HepG2 (cell line): Measurements from ENCODE around the gene YPEL5. TPM values are rescaled to one million over a fixed set of nuclear protein-coding genes. Genes with fewer than 3 reads are reported as not detected.
A peak's percentile ranks its signal among the peaks of the same experiment; 100 is the strongest.

Source experiments
- EP300 ChIP-seq, 3 experiments: sonication (generic) in 1 of 3; formaldehyde crosslinking in 1 of 3; IDR thresholded peaks; 2 replicates each; pipeline versions ENCODE4 v1.5.1 to v1.6.1; 2011 to 2020; ENCODE audit warnings: low read depth in 2 of 3, low read length in 2 of 3, borderline replicate concordance in 1 of 3, improper control_type of control experiment in 1 of 3, mild to moderate bottlenecking in 1 of 3, missing genetic modification reagents in 1 of 3, moderate library complexity in 1 of 3
- FOXJ3 ChIP-seq: sonication (generic); formaldehyde crosslinking; IDR thresholded peaks from 2 replicates; pipeline ENCODE4 v1.4.0; 2020; ENCODE audit warnings: missing genetic modification reagents, mild to moderate bottlenecking, borderline replicate concordance
- HOXA5 ChIP-seq: sonication (generic); formaldehyde crosslinking; IDR thresholded peaks from 2 replicates; pipeline ENCODE4 v1.4.0; 2020; ENCODE audit warnings: missing genetic modification reagents
- IKZF5 ChIP-seq: IDR thresholded peaks from 2 replicates; pipeline ENCODE4 v1.6.1; 2018; ENCODE audit warnings: missing genetic modification reagents, mild to moderate bottlenecking, missing compliant biosample characterization
- NFIC ChIP-seq: IDR thresholded peaks from 2 replicates; pipeline ENCODE4 v1.6.1; 2012; ENCODE audit warnings: mild to moderate bottlenecking, low read length, inconsistent platforms
- PHF21A ChIP-seq: sonication (generic); formaldehyde crosslinking; IDR thresholded peaks from 2 replicates; pipeline ENCODE4 v1.5.0; 2020; ENCODE audit warnings: mild to moderate bottlenecking, missing genetic modification reagents
- SMC3 ChIP-seq: IDR thresholded peaks from 2 replicates; pipeline ENCODE4 v1.6.1; 2011; ENCODE audit warnings: low read length, improper control_type of control experiment
- SOX13 ChIP-seq, 3 experiments: fragments of 450-650 bp in 1 of 3; sonication (generic) in 1 of 3; formaldehyde crosslinking in 1 of 3; IDR thresholded peaks in 2 of 3; conservative IDR thresholded peaks in 1 of 3; 2 replicates each; pipeline versions ENCODE4 v1.5.0 to v1.6.1; 2016 to 2020; ENCODE audit warnings: antibody characterized with exemption in 1 of 3, mild to moderate bottlenecking in 1 of 3, missing compliant biosample characterization in 1 of 3, missing genetic modification reagents in 1 of 3, moderate library complexity in 1 of 3
- SOX6 ChIP-seq, 2 experiments: fragments of 450-650 bp in 1 of 2; sonication (generic) in 1 of 2; formaldehyde crosslinking in 1 of 2; IDR thresholded peaks; 2 replicates each; pipeline versions ENCODE4 v1.4.0 to v1.6.1; 2017 to 2020; ENCODE audit warnings: antibody characterized with exemption in 1 of 2, mild to moderate bottlenecking in 1 of 2, missing genetic modification reagents in 1 of 2
- THRA ChIP-seq: sonication (generic); formaldehyde crosslinking; IDR thresholded peaks from 2 replicates; pipeline ENCODE4 v1.4.0; 2020; ENCODE audit warnings: missing genetic modification reagents, borderline replicate concordance
- ZNF331 ChIP-seq: sonication (generic); formaldehyde crosslinking; IDR thresholded peaks from 2 replicates; pipeline ENCODE4 v1.4.0; 2020; ENCODE audit warnings: missing genetic modification reagents
- polyA plus RNA-seq, 8 experiments: library from polyadenylated mRNA; depleted of rRNA in 3 of 8; stranded (reverse) in 7 of 8; unstranded in 1 of 8; fragments of >200 nt; fragmentation: Illumina TruSeq in 4 of 8; extraction: Trizol in 4 of 8; gene quantifications; 2 replicates each; pipeline versions ENCODE4 v1.2.1 to v1.2.3, GENCODE V29; 2011 to 2016; ENCODE audit warnings: low read depth in 4 of 8, missing spikeins in 1 of 8, mixed read lengths in 1 of 8; ENCODE audit not compliant: insufficient read depth in 1 of 8
- total RNA-seq, 5 experiments: library from RNA; depleted of rRNA; stranded (reverse); fragments of >200 nt; fragmentation: Illumina TruSeq; extraction: Trizol; gene quantifications; 2 replicates each; pipeline ENCODE4 v1.2.3, GENCODE V29; 2016; ENCODE audit warnings: low read depth in 1 of 5

YPEL5 gene
- total and polyA plus RNA-seq, 2 of the 13 experiments (the other 11 are each of a cell fraction or from before 2014, with no cell fraction given): 12.7 to 49.7 TPM

- TF ChIP-seq IKZF5 (CRISPR knock-in tag) (peak; percentile 58; the same call in 1 of the 2 replicates), NFIC (no peak), FOXJ3 (CRISPR knock-in tag) (peak; percentile 48; the same call in 1 of the 2 replicates), SOX13 (IDR thresholded peaks at IDR 0.05) (no peak), SOX13 (CRISPR knock-in tag; conservative IDR thresholded peaks at IDR 0.05 in 1 of 2, IDR thresholded peaks at IDR 0.05 in 1 of 2) (0 out of 4 replicates have a peak, but pooled peaks of 1 of the 2 experiments have one; percentile 14), EP300 (IDR thresholded peaks at IDR 0.05; ENCODE audit: low read depth in 2 of 2, low read length in 2 of 2) (peak in 1 of 2 experiments; percentile 67; a peak in 1 of 4 replicates), EP300 (CRISPR knock-in tag; IDR thresholded peaks at IDR 0.05; ENCODE audit: borderline replicate concordance) (no peak), PHF21A (CRISPR knock-in tag) (no peak), ZNF331 (CRISPR knock-in tag) (peak; percentile 61; the same call in 1 of the 2 replicates), SOX6 (IDR thresholded peaks at IDR 0.05) (no peak), SOX6 (CRISPR knock-in tag; IDR thresholded peaks at IDR 0.05) (peak; percentile 16; the same call in 1 of the 2 replicates), THRA (CRISPR knock-in tag) (0 out of 2 replicates have a peak, but pooled peaks have one; percentile 12), HOXA5 (CRISPR knock-in tag) (0 out of 2 replicates have a peak, but pooled peaks have one; percentile 33), SMC3 (0 out of 2 replicates have a peak, but pooled peaks have one; percentile 19)
- TF ChIP-seq, all 625 proteins: peak for 31
These were observed 38.4 kb downstream of the YPEL5 start (continued) for GRCh38 chr2:30185178-30185577.
